ENCODE measurements around the gene HMGXB3. TPM values are rescaled to one million over a fixed set of nuclear protein-coding genes. Genes with fewer than 3 reads are reported as not detected.

HMGXB3 gene
- total RNA-seq, 1 donor from 2014 or later, result 25.4 TPM

DNA sequence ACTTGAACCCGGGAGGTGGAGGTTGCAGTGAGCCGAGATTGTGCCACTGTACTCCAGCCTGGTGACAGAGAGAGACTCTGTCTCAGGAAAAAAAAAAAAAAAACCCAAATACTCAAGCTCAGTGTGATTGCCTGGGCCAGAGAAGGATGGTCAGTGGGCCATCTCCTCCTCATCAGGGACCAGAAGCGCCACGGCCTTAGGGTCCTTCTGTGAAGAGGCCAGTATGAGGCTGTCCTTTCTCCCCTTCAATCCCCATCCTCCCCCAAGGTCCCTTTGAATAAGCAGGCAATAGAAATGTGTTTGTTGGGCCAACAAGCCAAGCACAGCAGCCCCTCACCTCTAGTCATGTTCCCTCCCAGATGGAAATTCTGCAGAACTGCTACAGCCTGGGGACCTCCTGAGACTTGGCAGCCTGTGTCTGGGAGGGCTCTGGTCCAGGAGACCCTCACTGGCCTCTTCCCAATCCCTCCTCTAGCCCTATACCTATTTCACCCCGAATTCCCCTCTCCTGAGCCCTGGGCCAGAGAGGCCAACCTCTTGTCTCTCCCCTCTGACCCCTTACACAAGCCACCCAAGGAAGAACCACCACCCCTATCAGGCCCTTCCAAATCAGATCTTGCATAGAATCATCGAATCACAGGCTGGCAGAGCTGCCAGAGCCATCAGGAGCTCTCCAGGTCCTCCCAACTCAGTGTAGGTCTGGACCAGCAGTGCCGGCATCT, 84.8 kb downstream of the HMGXB3 start:
- DNase-seq (ENCODE audit: low read depth, low spot score), result no peak

DNA sequence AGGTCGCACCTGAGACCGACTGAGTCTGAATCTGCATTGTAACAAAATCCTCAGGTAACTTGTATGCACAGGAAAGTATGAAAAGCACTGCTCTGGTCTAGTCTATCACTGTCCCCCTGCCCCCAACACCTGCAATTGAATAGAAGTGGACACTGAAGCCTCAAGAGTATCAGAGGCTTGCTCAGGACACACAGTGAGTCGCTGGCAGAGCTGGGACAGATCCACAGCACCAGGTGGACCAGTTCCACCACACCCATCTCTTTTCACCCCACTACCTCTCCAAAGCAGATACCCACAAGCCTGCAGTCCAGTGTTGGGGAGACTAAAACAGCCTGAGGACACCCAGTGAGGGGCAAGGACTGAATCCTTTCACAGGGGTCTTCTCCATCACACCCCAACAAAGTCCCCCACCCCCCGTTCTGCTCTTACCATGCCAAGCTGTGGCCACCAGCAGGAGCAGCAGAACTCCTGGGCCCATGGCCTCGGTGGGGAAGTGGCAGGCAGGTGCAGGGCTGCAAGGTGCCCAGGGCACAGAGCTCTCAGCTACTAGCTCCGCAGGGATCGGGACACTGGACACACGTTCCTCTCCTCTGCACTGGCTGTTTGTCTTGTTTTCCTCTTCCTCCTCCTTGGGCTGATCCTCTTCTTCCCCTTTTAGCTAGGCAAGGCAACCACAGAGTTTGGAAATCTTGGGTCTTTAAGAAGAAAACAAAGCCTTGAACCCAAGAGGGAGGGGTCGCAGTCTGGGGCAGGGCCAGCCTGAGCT, 85.6 kb downstream of the HMGXB3 start, which contains the start of gene CSF1R:
TSS of gene CSF1R (minus strand) at position 605 of the 766 bp plus-strand sequence. CDS start at position 478, 127 bp downstream.
- no peak for DNase-seq (ENCODE audit: low read depth, low spot score)

DNA sequence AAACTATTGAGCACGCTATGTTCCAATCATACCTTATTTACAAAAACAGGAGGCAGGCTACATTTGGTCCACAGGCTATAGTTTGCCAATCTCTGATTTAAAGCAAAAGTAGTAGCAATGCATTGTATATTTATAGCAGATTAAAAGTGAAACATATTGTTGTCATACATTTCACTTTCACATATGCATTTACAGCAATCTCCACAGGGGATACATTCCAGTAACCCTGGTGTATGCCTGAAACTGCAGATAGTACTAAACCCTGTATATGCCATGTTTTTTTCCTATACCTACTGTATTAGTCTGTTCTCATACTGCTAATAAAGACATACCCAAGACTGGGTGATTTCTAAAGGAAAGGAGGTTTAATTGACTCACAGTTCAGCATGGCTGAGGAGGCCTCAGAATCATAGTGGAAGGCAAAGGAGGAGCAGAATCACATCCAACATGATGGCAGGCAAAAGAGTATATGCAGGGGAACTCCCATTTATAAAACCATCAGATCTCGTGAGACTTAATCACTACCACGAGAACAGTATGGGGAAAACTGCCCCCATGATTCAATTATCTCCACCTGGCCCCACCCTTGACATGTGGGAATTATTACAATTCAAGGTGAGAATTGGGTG, 91.7 kb downstream of the HMGXB3 start:
- no peak for DNase-seq (ENCODE audit: low read depth, low spot score)

DNA sequence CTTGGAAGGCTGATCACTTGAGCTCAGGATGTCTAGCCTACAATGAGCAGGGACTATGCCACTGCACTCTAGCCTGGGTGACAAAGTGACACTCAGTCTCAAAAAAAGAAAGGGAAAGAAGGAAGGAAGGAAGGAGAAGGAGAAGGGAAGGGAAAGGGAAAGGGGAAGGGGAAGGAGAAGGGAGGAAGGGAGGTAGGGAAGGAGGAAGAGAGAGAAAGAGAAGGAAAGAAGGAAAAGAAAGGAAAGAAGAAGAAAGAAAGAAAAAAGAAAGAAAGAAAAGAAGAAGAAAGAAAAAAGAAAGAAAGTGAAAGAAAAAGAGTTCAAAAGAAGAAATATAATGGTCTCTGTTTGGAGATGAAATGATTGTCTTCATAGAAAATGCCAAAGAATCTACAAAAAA, 96.6 kb downstream of the HMGXB3 start:
- no peak for DNase-seq (ENCODE audit: low read depth, low spot score)

DNA sequence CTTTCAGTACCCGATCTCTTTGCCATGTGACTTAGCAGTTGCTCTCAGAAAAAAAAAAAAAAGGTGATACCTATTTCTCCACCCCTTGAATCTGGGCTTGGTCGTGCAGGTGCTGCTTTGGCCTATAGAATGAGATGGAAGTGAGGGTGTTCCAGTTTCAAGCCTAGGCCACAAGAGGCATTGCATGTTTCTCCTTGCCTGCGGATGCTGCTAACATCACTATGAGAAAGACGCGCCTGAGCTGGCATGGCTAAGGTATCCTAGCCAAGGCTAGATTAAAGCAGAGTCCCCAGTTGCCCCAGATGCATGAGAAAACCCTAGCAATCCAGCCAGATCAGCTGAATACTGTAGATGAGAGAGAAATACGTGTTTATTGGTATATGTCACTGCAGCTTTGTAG, 100.5 kb downstream of the HMGXB3 start:
- DNase-seq (ENCODE audit: low read depth, low spot score), result no peak

Other genes with a start within 250 kb of the HMGXB3 start
- gene PDE6A, start 55.9 kb upstream of the HMGXB3 start, total RNA-seq, result not detected in 2 replicates
- gene SLC26A2, start 40.0 kb upstream of the HMGXB3 start, total RNA-seq, result 19.8 and 25.1 TPM in 2 replicates
- gene TIGD6, start 85 bp upstream of the HMGXB3 start, total RNA-seq, result 5.0 and 5.6 TPM in 2 replicates
- gene CSF1R, start 85.8 kb downstream of the HMGXB3 start, total RNA-seq, result not detected in 2 replicates
- 0.07 and 0.14 TPM in 2 replicates for gene PDGFRB, start 155.1 kb downstream of the HMGXB3 start, total RNA-seq
- not detected in 2 replicates for gene CDX1, start 166.0 kb downstream of the HMGXB3 start, total RNA-seq
- gene SLC6A7, start 189.3 kb downstream of the HMGXB3 start, total RNA-seq, result not detected in 2 replicates

Data from pulmonary artery endothelial cell (primary cell).